Measurements from ENCODE around the gene CTBP2.
A peak's percentile ranks its signal among the peaks of the same experiment; 100 is the strongest.

Gene CTBP2

GRCh38 chr10:125159932-125160855, at the start of gene CTBP2:
Gene CTBP2 (minus strand): TSS chr10:125160563.
- peak; percentile 74 for DNase-seq (ENCODE audit: low read depth)

GRCh38 chr10:125209591-125210355, 49.4 kb upstream of the CTBP2 start:
- DNase-seq (ENCODE audit: low read depth), result peak; percentile 68

DNA sequence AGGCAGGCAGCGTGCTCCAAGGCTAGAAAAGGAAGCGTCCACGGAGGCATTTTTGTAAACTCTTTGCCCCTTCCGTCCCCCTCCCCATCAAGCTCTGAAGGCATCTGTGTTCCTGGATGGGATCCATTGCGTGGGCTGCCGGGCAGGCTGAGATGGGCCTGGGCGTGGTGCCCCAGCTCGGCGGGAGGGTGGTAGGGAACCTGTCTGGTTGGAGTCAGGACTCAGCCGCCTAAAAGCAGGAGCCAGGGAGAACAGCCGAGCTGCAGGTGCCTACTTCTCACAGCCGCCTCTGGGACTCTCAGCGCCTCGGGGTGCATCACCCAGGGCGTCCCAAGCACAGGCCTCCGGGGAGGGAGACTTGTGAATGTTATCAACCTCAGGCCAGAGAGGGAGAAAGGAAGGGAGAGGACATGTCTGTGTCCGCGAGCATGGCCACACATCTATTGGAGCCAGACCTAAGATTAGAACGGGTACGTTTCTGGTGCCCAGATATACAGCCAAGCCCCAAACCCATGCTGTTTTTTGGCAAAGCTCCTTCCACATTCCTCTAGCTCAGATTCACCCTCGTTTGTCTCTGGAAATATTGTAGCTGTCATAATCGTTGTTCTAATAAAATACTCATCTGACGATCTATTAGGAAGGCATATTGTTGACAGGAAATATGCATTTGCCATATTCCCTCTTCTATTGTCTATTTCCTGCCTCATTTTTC, 48.6 kb upstream of the CTBP2 start:
- DNase-seq (ENCODE audit: low read depth), result no peak

- no peak for DNase-seq (ENCODE audit: low read depth)
These were observed 46.3 kb upstream of the CTBP2 start for GRCh38 chr10:125206623-125207022.

GRCh38 chr10:125205431-125205830, 45.1 kb upstream of the CTBP2 start:
- DNase-seq (ENCODE audit: low read depth), result no peak

- no peak for DNase-seq (ENCODE audit: low read depth)
These were observed 44.0 kb upstream of the CTBP2 start for GRCh38 chr10:125204400-125204799.

DNA sequence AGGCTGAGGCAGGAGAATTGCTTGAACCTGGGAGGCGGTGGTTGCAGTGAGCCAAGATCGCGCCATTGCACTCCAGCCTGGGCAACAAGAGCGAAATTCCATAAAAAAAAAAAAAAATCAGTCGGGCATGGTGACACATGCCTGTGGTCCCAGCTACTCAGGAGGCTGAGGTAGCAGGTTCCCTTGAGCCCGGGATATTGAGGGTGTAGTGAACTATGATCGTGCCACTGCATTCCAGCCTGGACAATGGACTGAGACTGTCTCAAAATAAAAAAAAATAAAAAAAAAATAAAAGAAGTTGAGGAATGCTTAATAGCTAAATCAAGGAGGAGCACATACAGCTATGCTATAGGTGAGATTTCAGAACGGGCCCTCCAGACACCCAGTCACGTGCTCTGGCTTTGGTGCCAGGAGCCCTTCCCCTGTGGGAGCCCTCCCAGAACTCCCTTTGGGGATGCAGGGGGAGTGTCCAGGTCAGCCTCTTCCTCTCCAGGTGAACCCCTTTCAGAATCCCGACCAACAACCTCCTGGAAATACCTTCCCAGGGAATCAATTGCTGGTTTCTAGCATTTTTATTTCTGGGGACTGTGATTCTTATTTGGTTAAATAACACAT, 42.9 kb upstream of the CTBP2 start:
- no peak for DNase-seq (ENCODE audit: low read depth)

DNA sequence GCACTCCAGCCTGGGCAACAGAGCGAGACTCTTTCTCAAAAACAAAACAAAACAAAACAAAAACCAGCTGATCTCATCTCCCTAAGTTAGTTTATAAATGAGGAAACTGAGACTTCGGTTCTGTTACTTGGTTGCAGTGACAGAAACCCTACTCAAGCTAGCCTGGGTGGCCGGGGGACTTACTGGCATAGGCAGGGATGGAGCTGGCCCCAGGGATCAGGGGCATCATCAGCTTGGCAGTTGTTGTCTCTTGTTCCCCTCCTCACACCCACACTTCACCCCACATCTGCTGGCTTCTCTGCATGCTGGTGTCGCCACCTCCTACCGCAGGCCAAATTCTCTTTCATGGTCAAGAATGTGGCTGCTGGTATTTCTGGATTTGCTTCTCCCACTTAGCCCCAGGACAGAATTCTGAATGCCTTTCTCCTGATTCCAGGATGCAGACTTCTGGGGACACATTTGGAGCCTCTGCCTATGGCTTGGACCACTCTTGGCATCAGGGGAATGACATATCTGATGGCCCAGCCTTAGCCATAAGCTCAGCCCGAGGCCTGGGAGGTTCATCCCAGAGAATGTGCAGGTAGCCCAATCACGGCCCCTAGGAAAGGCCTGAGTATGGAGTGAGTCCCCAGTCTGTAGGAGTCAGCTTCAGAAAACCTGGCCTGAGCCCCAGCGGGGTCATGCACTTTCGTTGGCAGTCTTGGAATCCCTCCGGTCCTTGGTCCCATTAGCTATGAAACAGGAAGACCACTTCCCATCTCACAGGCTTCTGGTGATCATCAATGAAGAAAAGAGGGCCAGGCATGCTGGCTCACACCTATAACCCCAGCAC, 41.6 kb upstream of the CTBP2 start:
- DNase-seq (ENCODE audit: low read depth), result peak; percentile 44

DNA sequence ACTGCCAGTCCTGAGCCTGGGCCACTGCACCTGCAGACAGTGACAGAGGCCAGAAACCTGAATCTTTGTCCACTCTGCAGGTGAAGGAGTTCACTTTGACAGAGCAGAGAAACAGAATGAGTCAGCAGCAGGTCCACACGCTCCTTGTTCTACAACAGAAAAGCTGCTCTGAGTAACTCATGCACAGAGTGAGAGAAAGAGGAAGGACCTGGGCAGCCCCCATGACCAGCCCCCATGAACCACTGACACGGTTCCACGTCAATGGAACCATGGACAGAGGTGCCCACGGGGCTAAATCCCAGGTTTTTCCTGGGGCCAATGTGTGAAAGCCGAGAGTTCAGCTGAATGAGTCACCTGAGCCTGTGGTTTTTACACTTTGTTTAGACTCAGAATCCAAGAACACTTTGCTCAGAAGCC, 40.8 kb upstream of the CTBP2 start:
- DNase-seq (ENCODE audit: low read depth), result peak; percentile 44

DNA sequence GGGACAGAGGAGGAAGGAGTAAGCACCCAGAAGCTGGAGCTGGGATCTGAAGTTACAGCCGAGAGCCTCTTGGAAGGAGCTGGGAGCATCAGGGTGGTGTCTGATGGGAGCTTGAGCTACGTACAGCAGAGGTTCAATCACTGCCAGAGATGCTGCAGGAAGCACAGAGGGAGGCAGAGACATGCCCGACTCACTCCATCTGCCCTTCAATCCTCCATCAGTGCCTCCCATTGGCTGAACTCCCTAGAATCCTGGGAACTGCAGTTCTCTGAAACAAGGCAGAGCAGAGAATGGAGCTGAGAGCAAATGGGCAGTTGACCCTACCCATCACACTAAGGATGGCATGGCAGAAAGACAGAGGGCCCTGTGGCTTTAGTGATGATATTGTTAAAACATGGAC, 40.0 kb upstream of the CTBP2 start:
- DNase-seq (ENCODE audit: low read depth), result no peak

- no peak for DNase-seq (ENCODE audit: low read depth)
These were observed 38.9 kb upstream of the CTBP2 start for GRCh38 chr10:125199270-125199669.

DNA sequence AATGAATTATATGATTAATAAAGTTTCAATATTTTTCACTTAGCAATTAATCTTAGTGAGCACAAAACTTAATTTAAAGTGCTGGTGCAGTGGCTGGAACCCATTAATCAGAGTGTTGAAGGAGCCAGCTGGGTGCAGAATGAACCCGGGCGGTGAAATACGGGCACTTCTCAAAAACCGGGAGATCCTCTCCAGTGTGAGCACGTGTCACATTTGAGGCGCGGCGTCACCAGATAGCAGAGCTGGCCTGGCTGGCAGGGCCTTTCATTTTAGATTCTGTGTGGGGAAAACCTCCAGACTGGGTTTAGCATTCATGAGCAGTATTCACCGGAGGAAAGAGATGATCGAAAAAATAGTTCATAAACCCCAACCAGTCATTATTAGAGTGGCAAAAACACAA, 34.5 kb upstream of the CTBP2 start:
- DNase-seq (ENCODE audit: low read depth), result no peak

DNA sequence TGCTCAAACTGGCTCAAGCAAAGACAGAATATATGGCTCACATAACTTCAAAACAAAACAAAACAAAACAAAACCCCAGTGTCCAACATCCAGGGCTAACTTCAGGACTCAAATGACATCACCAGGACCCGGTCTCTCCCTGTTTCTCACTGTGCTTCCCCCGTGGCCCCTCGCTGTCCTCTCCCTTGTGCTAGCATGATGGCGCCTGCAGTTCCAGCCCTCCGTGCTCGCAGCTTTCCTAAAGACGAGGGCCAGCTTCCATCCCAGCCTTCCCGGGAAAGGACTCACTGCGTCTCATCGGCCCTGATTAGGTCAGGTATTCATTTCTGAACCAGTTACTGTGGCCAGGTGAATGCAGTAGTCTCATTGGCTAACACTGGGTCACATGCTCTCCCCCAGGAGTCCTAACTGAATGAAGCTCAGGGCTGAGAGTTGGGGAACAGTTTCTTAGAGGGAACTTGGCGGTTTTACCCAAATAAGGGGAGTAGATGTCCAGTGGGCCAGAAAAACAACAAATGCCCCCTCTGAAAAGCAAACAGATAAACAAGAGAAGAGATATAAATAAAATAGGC, 33.0 kb upstream of the CTBP2 start:
- DNase-seq (ENCODE audit: low read depth), result no peak

- peak; percentile 11 for DNase-seq (ENCODE audit: low read depth)
These were observed 32.3 kb upstream of the CTBP2 start for GRCh38 chr10:125192620-125193019.

GRCh38 chr10:125192005-125192404, 31.6 kb upstream of the CTBP2 start:
- DNase-seq (ENCODE audit: low read depth), result no peak

- no peak for DNase-seq (ENCODE audit: low read depth)
These were observed 30.6 kb upstream of the CTBP2 start for GRCh38 chr10:125190946-125191345.

GRCh38 chr10:125190414-125190813, 30.1 kb upstream of the CTBP2 start:
- no peak for DNase-seq (ENCODE audit: low read depth)

GRCh38 chr10:125189162-125189561, 28.8 kb upstream of the CTBP2 start:
- no peak for DNase-seq (ENCODE audit: low read depth)

DNA sequence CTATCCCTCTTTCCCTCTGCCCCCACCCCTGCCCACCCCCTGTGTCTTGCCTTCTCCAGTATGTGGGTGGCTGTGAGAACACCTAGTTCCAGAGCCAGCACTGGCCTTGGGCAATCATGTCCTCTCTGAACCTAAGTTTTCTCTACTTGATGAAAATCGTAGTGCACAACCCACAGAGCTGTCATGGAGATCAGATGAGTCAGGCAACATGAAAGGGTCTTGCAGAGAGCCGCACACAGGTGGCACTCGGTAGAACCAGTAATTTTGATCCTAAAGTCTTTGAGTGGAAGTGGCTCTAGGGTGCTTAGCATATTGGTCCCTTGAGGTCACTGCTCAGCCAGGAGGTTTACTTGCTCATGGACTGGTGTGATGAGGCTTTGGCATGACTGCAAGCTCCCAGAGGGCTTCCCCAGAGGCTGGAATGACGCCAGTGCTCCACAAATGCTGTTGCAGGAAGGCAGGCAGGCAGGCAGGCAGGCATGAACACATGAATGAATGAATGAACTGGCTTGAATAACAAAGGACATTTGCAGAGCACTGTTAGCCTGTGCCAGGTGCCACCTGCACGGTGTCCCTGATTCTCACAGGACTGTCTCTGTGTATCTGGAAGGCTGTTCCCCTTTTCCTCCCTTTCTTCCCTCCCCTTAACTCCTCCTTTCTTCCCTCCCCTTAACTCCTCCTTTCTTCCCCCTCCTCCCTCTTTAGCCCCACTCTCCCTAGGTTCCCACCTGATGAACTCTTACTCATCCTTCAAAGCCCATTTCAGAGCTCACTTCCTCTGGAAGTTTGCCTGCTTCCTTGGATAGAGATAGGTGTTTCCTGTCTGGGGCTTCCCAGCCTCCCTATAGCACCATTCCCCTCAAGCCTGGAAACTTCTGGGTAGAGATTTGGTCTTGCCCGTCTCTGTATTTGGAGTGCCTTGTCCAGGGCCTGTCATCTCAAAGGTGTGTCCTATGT, 27.2 kb upstream of the CTBP2 start:
- no peak for DNase-seq (ENCODE audit: low read depth)
